Measurements from ENCODE around the gene PRDM8.

PRDM8 gene

GRCh38 chr4:80192937-80193336, 4.4 kb upstream of the PRDM8 start:
- H3K36me3 ChIP-seq (replicated peaks): no peaks in the 10 kb centered on the region
- H3K27ac ChIP-seq: no peak overlapping the region
- no peak for TF ChIP-seq CTCF (IDR thresholded peaks at IDR 0.05; ENCODE audit: low read depth, low read length, missing control alignments)
- H3K4me3 ChIP-seq (ENCODE audit: low read depth, low read length): no peak overlapping the region
- in situ Hi-C loops (cut with HindIII; ENCODE audit: low pct_ligation_motif_present, low sequenced_read_pairs): no loop called here
- H3K27me3 ChIP-seq (replicated peaks): peaks cover 35% of the 10 kb centered on the region
- no peak for DNase-seq

GRCh38 chr4:80195441-80196140, 1.7 kb upstream of the PRDM8 start:
- in situ Hi-C loops (cut with HindIII; ENCODE audit: low pct_ligation_motif_present, low sequenced_read_pairs): no loop called here
- DNase-seq: no peak
- Histone ChIP-seq H3K27me3 (replicated peaks) (peaks cover 28% of the 10 kb centered on the region), H3K36me3 (replicated peaks) (no peaks in the 10 kb centered on the region), H3K4me3 (ENCODE audit: low read depth, low read length) (no peak overlapping the region), H3K27ac (no peak overlapping the region)
- no peak for TF ChIP-seq CTCF (IDR thresholded peaks at IDR 0.05; ENCODE audit: low read depth, low read length, missing control alignments)

- no peak for DNase-seq
- H3K27me3 ChIP-seq (replicated peaks): peaks cover 28% of the 10 kb centered on the region
- H3K27ac ChIP-seq: no peak overlapping the region
- in situ Hi-C loops (cut with HindIII; ENCODE audit: low pct_ligation_motif_present, low sequenced_read_pairs): no loop called here
- peak overlapping the region; percentile 45 for H3K4me3 ChIP-seq (ENCODE audit: low read depth, low read length)
- no peaks in the 10 kb centered on the region for H3K36me3 ChIP-seq (replicated peaks)
- TF ChIP-seq CTCF (IDR thresholded peaks at IDR 0.05; ENCODE audit: low read depth, low read length, missing control alignments): no peak
Observed at GRCh38 chr4:80196259-80196921, 913 bp upstream of the PRDM8 start.

- Histone ChIP-seq H3K27me3 (replicated peaks) (peaks cover 28% of the 10 kb centered on the region), H3K27ac (no peak overlapping the region), H3K36me3 (replicated peaks) (no peaks in the 10 kb centered on the region), H3K4me3 (ENCODE audit: low read depth, low read length) (peak overlapping the region; percentile 45)
- no peak for DNase-seq
- no peak for TF ChIP-seq CTCF (IDR thresholded peaks at IDR 0.05; ENCODE audit: low read depth, low read length, missing control alignments)
- in situ Hi-C loops (cut with HindIII; ENCODE audit: low pct_ligation_motif_present, low sequenced_read_pairs): no loop called here
Observed at GRCh38 chr4:80197601-80198440, 518 bp downstream of the PRDM8 start.

- in situ Hi-C loops (cut with HindIII; ENCODE audit: low pct_ligation_motif_present, low sequenced_read_pairs): no loop called here
- DNase-seq: no peak
- peaks cover 28% of the 10 kb centered on the region for H3K27me3 ChIP-seq (replicated peaks)
- no peak overlapping the region for H3K27ac ChIP-seq
- no peak for TF ChIP-seq CTCF (IDR thresholded peaks at IDR 0.05; ENCODE audit: low read depth, low read length, missing control alignments)
- no peaks in the 10 kb centered on the region for H3K36me3 ChIP-seq (replicated peaks)
- H3K4me3 ChIP-seq (ENCODE audit: low read depth, low read length): no peak overlapping the region
Observed at GRCh38 chr4:80198441-80198837, 1.1 kb downstream of the PRDM8 start.

All from brain microvascular endothelial cell (primary cell).